ENCODE data around the gene EML1. TPM values are rescaled to one million over a fixed set of nuclear protein-coding genes. Genes with fewer than 3 reads are reported as not detected.

EML1 gene
- polyA plus RNA-seq, 1 donor from 2014 or later, result 21.7 TPM

DNA sequence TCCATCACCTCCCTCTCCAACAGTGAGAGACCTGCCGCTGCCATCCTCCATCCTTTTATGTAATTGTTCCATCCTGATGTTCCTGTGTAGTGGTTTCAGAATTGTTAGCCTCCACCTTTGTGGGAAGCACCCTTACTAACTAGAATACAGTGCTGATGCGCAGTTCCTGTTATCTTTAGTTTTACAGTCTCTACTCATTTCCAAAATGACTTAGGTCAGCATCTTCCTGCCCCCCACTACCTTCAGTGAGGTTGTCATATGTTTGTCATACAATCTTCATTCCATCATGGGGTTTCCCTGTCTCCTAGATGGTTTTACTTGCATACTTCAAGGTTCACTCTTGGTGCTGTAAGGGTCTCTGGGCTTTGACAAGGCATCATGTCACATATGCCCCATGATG, 69.8 kb downstream of the EML1 start:
- no peak for TF ChIP-seq MXI1 (conservative IDR thresholded peaks at IDR 0.05; ENCODE audit: poor library complexity, severe bottlenecking)
- H3K9ac ChIP-seq (ENCODE audit: low read length), result no peak overlapping the region
- no peak overlapping the region for H3K4me3 ChIP-seq (ENCODE audit: low read length)
- no peak overlapping the region for H2AFZ ChIP-seq (ENCODE audit: low read depth, low read length)
- H3K27me3 ChIP-seq (ENCODE audit: insufficient read depth, low read depth, low read length), result no peaks in the 10 kb centered on the region
- H3K27ac ChIP-seq (ENCODE audit: low read length), result no peak overlapping the region
- H3F3A ChIP-seq (ENCODE audit: insufficient read depth, low read length, poor library complexity, severe bottlenecking), result no peaks in the 10 kb centered on the region
- H4K20me1 ChIP-seq (ENCODE audit: insufficient read depth), result no peaks in the 10 kb centered on the region
- H3K9me2 ChIP-seq (ENCODE audit: insufficient read depth, low read length), result no peaks in the 10 kb centered on the region
- peaks cover 3% of the 10 kb centered on the region for H3K79me2 ChIP-seq (replicated peaks; ENCODE audit: insufficient read depth, low read length)
- H3K4me2 ChIP-seq (ENCODE audit: low read length), result no peak overlapping the region
- no peaks in the 10 kb centered on the region for H3K9me3 ChIP-seq (ENCODE audit: low read length)
- no peaks in the 10 kb centered on the region for H3K36me3 ChIP-seq (ENCODE audit: insufficient read depth, low read length)

DNA sequence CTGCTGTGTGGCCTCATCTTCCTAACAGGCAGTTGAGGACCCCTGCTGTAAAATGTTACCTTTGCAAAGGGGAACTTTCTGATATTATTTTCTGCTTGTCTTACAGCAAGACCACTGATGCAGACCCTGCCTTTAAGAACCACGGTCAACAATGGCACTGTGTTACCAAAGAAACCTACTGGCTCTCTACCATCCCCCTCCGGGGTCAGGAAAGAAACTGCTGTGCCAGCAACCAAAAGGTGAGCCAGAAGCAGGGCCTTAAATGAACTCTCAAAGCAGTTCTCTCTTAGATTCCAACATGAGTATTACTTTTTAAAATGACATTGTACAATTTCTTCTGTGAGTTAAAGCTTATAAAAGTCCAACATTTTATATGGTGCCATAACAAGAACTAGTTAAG, 72.2 kb downstream of the EML1 start:
- H3K9ac ChIP-seq (ENCODE audit: low read length), result no peak overlapping the region
- H3K36me3 ChIP-seq (ENCODE audit: insufficient read depth, low read length), result no peaks in the 10 kb centered on the region
- no peaks in the 10 kb centered on the region for H3K9me3 ChIP-seq (ENCODE audit: low read length)
- peaks cover 3% of the 10 kb centered on the region for H3K79me2 ChIP-seq (replicated peaks; ENCODE audit: insufficient read depth, low read length)
- H2AFZ ChIP-seq (ENCODE audit: low read depth, low read length), result no peak overlapping the region
- H4K20me1 ChIP-seq (ENCODE audit: insufficient read depth), result no peaks in the 10 kb centered on the region
- no peak for TF ChIP-seq TAF1 (IDR thresholded peaks at IDR 0.05; ENCODE audit: low read depth)
- TF ChIP-seq RAD21 (conservative IDR thresholded peaks at IDR 0.05), result no peak
- TF ChIP-seq SMC3 (conservative IDR thresholded peaks at IDR 0.05; ENCODE audit: poor library complexity), result no peak
- no peak overlapping the region for H3K4me2 ChIP-seq (ENCODE audit: low read length)
- no peaks in the 10 kb centered on the region for H3K9me2 ChIP-seq (ENCODE audit: insufficient read depth, low read length)
- no peaks in the 10 kb centered on the region for H3F3A ChIP-seq (ENCODE audit: insufficient read depth, low read length, poor library complexity, severe bottlenecking)
- no peak overlapping the region for H3K4me3 ChIP-seq (ENCODE audit: low read length)
- H3K27me3 ChIP-seq (ENCODE audit: insufficient read depth, low read depth, low read length), result no peaks in the 10 kb centered on the region
- H3K27ac ChIP-seq (ENCODE audit: low read length), result no peak overlapping the region

DNA sequence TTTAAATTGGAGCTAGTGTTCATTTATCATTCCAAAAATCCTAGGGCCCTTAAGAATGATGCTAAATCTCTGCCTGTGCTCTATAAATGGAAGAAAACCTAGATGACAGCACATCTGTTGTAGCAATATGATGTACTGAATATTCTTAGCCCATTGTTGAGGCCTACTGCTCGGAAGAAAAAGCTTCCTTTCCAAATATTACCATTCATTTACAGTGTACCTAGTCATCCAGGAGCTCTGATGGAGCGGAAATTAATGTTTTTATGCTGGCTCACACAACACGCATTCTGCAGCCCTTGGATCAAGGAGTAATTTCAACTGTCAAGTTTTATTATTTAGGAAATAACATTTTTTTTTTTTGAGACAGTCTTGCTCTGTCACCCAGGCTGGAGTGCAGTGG, 77.4 kb downstream of the EML1 start:
- Histone ChIP-seq H4K20me1 (ENCODE audit: insufficient read depth) (no peaks in the 10 kb centered on the region), H3F3A (ENCODE audit: insufficient read depth, low read length, poor library complexity, severe bottlenecking) (no peaks in the 10 kb centered on the region), H3K9me2 (ENCODE audit: insufficient read depth, low read length) (no peaks in the 10 kb centered on the region), H3K9me3 (ENCODE audit: low read length) (no peaks in the 10 kb centered on the region), H3K9ac (ENCODE audit: low read length) (no peak overlapping the region), H3K27ac (ENCODE audit: low read length) (no peak overlapping the region), H3K36me3 (ENCODE audit: insufficient read depth, low read length) (no peaks in the 10 kb centered on the region), H3K79me2 (replicated peaks; ENCODE audit: insufficient read depth, low read length) (no peaks in the 10 kb centered on the region), H3K4me2 (ENCODE audit: low read length) (no peak overlapping the region), H2AFZ (ENCODE audit: low read depth, low read length) (no peak overlapping the region), H3K4me3 (ENCODE audit: low read length) (no peak overlapping the region), H3K27me3 (ENCODE audit: insufficient read depth, low read depth, low read length) (no peaks in the 10 kb centered on the region)
- TF ChIP-seq MXI1 (conservative IDR thresholded peaks at IDR 0.05; ENCODE audit: poor library complexity, severe bottlenecking) (no peak), TAF1 (IDR thresholded peaks at IDR 0.05; ENCODE audit: low read depth) (no peak), SMC3 (conservative IDR thresholded peaks at IDR 0.05; ENCODE audit: poor library complexity) (no peak), POLR2AphosphoS5 (IDR thresholded peaks at IDR 0.05) (no peak), EZH2 (IDR thresholded peaks at IDR 0.05; ENCODE audit: borderline replicate concordance, insufficient read depth, low read length, poor library complexity, severe bottlenecking) (no peak), RAD21 (conservative IDR thresholded peaks at IDR 0.05) (no peak), EP300 (conservative IDR thresholded peaks at IDR 0.05; ENCODE audit: poor library complexity, severe bottlenecking) (no peak)
- TF ChIP-seq, protein P1, sequence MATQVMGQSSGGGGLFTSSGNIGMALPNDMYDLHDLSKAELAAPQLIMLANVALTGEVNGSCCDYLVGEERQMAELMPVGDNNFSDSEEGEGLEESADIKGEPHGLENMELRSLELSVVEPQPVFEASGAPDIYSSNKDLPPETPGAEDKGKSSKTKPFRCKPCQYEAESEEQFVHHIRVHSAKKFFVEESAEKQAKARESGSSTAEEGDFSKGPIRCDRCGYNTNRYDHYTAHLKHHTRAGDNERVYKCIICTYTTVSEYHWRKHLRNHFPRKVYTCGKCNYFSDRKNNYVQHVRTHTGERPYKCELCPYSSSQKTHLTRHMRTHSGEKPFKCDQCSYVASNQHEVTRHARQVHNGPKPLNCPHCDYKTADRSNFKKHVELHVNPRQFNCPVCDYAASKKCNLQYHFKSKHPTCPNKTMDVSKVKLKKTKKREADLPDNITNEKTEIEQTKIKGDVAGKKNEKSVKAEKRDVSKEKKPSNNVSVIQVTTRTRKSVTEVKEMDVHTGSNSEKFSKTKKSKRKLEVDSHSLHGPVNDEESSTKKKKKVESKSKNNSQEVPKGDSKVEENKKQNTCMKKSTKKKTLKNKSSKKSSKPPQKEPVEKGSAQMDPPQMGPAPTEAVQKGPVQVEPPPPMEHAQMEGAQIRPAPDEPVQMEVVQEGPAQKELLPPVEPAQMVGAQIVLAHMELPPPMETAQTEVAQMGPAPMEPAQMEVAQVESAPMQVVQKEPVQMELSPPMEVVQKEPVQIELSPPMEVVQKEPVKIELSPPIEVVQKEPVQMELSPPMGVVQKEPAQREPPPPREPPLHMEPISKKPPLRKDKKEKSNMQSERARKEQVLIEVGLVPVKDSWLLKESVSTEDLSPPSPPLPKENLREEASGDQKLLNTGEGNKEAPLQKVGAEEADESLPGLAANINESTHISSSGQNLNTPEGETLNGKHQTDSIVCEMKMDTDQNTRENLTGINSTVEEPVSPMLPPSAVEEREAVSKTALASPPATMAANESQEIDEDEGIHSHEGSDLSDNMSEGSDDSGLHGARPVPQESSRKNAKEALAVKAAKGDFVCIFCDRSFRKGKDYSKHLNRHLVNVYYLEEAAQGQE (IDR thresholded peaks at IDR 0.05; ENCODE audit: borderline replicate concordance), result no peak
- TF ChIP-seq, protein P2, sequence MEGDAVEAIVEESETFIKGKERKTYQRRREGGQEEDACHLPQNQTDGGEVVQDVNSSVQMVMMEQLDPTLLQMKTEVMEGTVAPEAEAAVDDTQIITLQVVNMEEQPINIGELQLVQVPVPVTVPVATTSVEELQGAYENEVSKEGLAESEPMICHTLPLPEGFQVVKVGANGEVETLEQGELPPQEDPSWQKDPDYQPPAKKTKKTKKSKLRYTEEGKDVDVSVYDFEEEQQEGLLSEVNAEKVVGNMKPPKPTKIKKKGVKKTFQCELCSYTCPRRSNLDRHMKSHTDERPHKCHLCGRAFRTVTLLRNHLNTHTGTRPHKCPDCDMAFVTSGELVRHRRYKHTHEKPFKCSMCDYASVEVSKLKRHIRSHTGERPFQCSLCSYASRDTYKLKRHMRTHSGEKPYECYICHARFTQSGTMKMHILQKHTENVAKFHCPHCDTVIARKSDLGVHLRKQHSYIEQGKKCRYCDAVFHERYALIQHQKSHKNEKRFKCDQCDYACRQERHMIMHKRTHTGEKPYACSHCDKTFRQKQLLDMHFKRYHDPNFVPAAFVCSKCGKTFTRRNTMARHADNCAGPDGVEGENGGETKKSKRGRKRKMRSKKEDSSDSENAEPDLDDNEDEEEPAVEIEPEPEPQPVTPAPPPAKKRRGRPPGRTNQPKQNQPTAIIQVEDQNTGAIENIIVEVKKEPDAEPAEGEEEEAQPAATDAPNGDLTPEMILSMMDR (IDR thresholded peaks at IDR 0.05; ENCODE audit: poor library complexity, severe bottlenecking), result no peak

All from neural cell (in vitro differentiated cells).